Measurements from ENCODE around the gene PFKFB3.
"Not testable (repeated sequence)": the region's sequence is repeated elsewhere in the genome, so short reads cannot be mapped to it uniquely, and the experiment has no call there.

- not testable (repeated sequence) for TF ChIP-seq CTCF (IDR thresholded peaks at IDR 0.05; ENCODE audit: insufficient read depth, low read length); REST (IDR thresholded peaks at IDR 0.05; ENCODE audit: insufficient replicate concordance, low read depth)
These were observed 9.4 kb upstream of the PFKFB3 start for GRCh38 chr10:6193342-6193741.

Measured in HL-60 (cell line).